Peyer's patch (tissue), 4 donors: ENCODE data around the gene NARF. TPM values are rescaled to one million over a fixed set of nuclear protein-coding genes. Genes with fewer than 3 reads are reported as not detected.
A peak's percentile ranks its signal among the peaks of the same experiment; 100 is the strongest.

Source experiments
- DNase-seq, 3 donors: peaks; one replicate each; pipeline ENCODE4 v3.0.0-alpha.2; 2017 to 2019
- H3K27ac ChIP-seq, 4 donors: fragments of 200-600 bp; sonication (generic); one replicate each; pipeline ENCODE4 v1.5.1; 2016 to 2019
- H3K27me3 ChIP-seq, 2 donors: fragments of 200-600 bp; sonication (generic); one replicate each; pipeline ENCODE4 v1.5.1; 2019
- H3K36me3 ChIP-seq, 3 donors: fragments of 200-600 bp; sonication (generic); one replicate each; pipeline ENCODE4 v1.5.1; 2016 to 2019
- H3K4me1 ChIP-seq, 4 donors: fragments of 200-600 bp; sonication (generic); one replicate each; pipeline ENCODE4 v1.5.1; 2016 to 2019
- H3K4me3 ChIP-seq, 4 donors: fragments of 200-600 bp; sonication (generic); 1 replicate in 3 of 4; 2 replicates in 1 of 4; pipeline ENCODE4 v1.5.1; 2016 to 2019; ENCODE audit warnings: mild to moderate bottlenecking in 1 of 4
- H3K9me3 ChIP-seq, 4 donors: fragments of 200-600 bp; sonication (generic); one replicate each; pipeline ENCODE4 v1.5.1; 2016 to 2019; ENCODE audit warnings: mild to moderate bottlenecking in 1 of 4
- CTCF ChIP-seq, 6 experiments: fragments of 450-650 bp in 4 of 6; fragments of 200-600 bp in 2 of 6; sonication (generic) in 1 of 6; IDR thresholded peaks; one replicate each; pipeline ENCODE4 v1.5.1; 2017 to 2019; ENCODE audit warnings: antibody characterized with exemption in 6 of 6, mild to moderate bottlenecking in 3 of 6, moderate library complexity in 1 of 6
- POLR2A ChIP-seq, 2 donors: fragments of 450-650 bp; IDR thresholded peaks; one replicate each; pipeline ENCODE4 v1.5.1; 2017; ENCODE audit warnings: antibody characterized with exemption in 2 of 2, mild to moderate bottlenecking in 2 of 2, moderate library complexity in 2 of 2
- total RNA-seq, 4 donors: library from RNA; depleted of rRNA; stranded (reverse); fragments of >200 nt; gene quantifications; one replicate each; pipeline ENCODE4 v1.1.0, GENCODE V29; 2016

The NARF gene
- total RNA-seq, 4 donors from 2014 or later: 31.9 to 81.7 (median 52.0) TPM

- DNase-seq: no peak
- no peaks in the 10 kb centered on the region for H3K36me3 ChIP-seq
- no peak overlapping the region for H3K4me3 ChIP-seq
- TF ChIP-seq POLR2A (IDR thresholded peaks at IDR 0.05) (no peak), CTCF (IDR thresholded peaks at IDR 0.05) (no peak)
- no peaks in the 10 kb centered on the region for H3K9me3 ChIP-seq
- H3K27me3 ChIP-seq: no peaks in the 10 kb centered on the region
- H3K27ac ChIP-seq: peak overlapping the region in 1 of 4 donors; percentile 62
- peaks cover 0 to 57% (median 19%) of the 10 kb centered on the region in 4 donors for H3K4me1 ChIP-seq
Observed at GRCh38 chr17:82527898-82528297, 69.4 kb downstream of the NARF start.

- peaks cover 0 to 52% (median 19%) of the 10 kb centered on the region in 4 donors for H3K4me1 ChIP-seq
- H3K4me3 ChIP-seq: no peak overlapping the region
- H3K27ac ChIP-seq: peak overlapping the region in 2 of 4 donors; percentile 16 to 62
- no peaks in the 10 kb centered on the region for H3K27me3 ChIP-seq
- no peaks in the 10 kb centered on the region for H3K9me3 ChIP-seq
- TF ChIP-seq POLR2A (IDR thresholded peaks at IDR 0.05) (no peak), CTCF (IDR thresholded peaks at IDR 0.05) (peak in 3 of 6 experiments; percentile 62)
- H3K36me3 ChIP-seq: no peaks in the 10 kb centered on the region
- peak in 2 of 3 donors; percentile 64 to 73 for DNase-seq
Observed at GRCh38 chr17:82528484-82529265, 70.1 kb downstream of the NARF start.

- H3K9me3 ChIP-seq: no peaks in the 10 kb centered on the region
- DNase-seq: no peak
- no peak overlapping the region for H3K4me3 ChIP-seq
- H3K4me1 ChIP-seq: peaks cover 0 to 44% (median 19%) of the 10 kb centered on the region in 4 donors
- H3K27me3 ChIP-seq: no peaks in the 10 kb centered on the region
- TF ChIP-seq CTCF (IDR thresholded peaks at IDR 0.05) (no peak), POLR2A (IDR thresholded peaks at IDR 0.05) (no peak)
- peak overlapping the region in 1 of 4 donors; percentile 62 for H3K27ac ChIP-seq
- H3K36me3 ChIP-seq: no peaks in the 10 kb centered on the region
Observed at GRCh38 chr17:82529914-82530300, 71.4 kb downstream of the NARF start.

- H3K27me3 ChIP-seq: no peaks in the 10 kb centered on the region
- H3K27ac ChIP-seq: no peak overlapping the region
- H3K9me3 ChIP-seq: no peaks in the 10 kb centered on the region
- no peak for DNase-seq
- peaks cover 0 to 51% (median 13%) of the 10 kb centered on the region in 4 donors for H3K4me1 ChIP-seq
- H3K4me3 ChIP-seq: no peak overlapping the region
- TF ChIP-seq CTCF (IDR thresholded peaks at IDR 0.05): no peak
- TF ChIP-seq POLR2A (IDR thresholded peaks at IDR 0.05): no peak
- no peaks in the 10 kb centered on the region for H3K36me3 ChIP-seq
Observed at GRCh38 chr17:82531431-82531881, 72.9 kb downstream of the NARF start.

GRCh38 chr17:82534401-82534812 lies 75.9 kb downstream of the NARF start:
- no peak for TF ChIP-seq CTCF (IDR thresholded peaks at IDR 0.05)
- no peak for TF ChIP-seq POLR2A (IDR thresholded peaks at IDR 0.05)
- Histone ChIP-seq H3K27ac (no peak overlapping the region), H3K4me1 (peaks cover 0 to 52% (median 7%) of the 10 kb centered on the region in 4 donors)

More at GRCh38 chr17:82534401-82534812, 75.9 kb downstream of the NARF start:
- Histone ChIP-seq H3K4me3 (no peak overlapping the region), H3K9me3 (no peaks in the 10 kb centered on the region), H3K27me3 (no peaks in the 10 kb centered on the region), H3K36me3 (no peaks in the 10 kb centered on the region)
- DNase-seq: no peak
